HG02973 (cell line): ENCODE results near the gene KATNB1.
"Not testable (repeated sequence)": the region's sequence is repeated elsewhere in the genome, so short reads cannot be mapped to it uniquely, and the experiment has no call there.

ENCODE experiments used
- ATAC-seq: cut with Tn5 transposase; IDR thresholded peaks from one replicate; pipeline ENCODE4 v1.9.1; 2021; ENCODE audit warnings: moderate library complexity; ENCODE audit not compliant: unreplicated experiment

The KATNB1 gene

GRCh38 chr16:57742543-57742942 is 7.0 kb downstream of the KATNB1 start:
- ATAC-seq: no peak

- ATAC-seq: no peak
These were observed 7.9 kb downstream of the KATNB1 start for GRCh38 chr16:57743458-57743857.

- no peak for ATAC-seq
These were observed 8.5 kb downstream of the KATNB1 start for GRCh38 chr16:57743886-57744641.

DNA sequence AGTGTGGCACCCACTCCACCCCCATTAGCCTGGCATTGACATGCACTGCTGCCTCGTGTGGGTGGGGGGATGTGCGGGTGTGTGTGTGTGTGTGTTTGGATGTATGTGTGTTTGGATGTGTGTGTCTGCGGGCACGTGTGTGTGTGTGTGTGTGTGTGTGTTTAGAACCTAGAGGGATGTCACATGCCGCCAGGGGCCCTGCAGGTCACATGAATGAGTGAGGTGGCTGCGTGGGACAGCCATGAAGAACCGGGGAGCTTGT is 9.0 kb downstream of the KATNB1 start:
- no peak for ATAC-seq

DNA sequence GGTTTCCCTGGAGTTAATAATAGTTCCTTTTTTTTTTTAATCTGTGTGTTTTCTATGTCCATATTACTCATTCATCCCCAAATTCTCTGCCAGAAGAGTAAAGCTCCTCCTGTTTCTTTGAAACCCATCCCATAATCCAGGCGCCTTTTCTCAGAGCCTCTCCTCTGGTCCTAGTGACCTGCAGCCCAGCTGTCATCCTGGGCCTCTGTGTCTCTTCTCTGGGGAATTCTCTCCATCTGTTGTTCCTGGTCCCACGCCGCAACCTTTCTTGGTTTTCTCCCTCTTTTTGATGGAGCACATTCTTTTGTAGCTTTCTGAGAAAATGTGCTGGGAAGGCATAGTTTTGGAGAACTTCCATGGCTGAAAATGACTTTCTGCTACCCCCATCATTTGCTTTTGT is 10.2 kb downstream of the KATNB1 start:
- ATAC-seq: no peak

- ATAC-seq: not testable (repeated sequence)
These were observed 10.7 kb downstream of the KATNB1 start for GRCh38 chr16:57746316-57746715.

GRCh38 chr16:57747091-57747490 is 11.5 kb downstream of the KATNB1 start:
- no peak for ATAC-seq

DNA sequence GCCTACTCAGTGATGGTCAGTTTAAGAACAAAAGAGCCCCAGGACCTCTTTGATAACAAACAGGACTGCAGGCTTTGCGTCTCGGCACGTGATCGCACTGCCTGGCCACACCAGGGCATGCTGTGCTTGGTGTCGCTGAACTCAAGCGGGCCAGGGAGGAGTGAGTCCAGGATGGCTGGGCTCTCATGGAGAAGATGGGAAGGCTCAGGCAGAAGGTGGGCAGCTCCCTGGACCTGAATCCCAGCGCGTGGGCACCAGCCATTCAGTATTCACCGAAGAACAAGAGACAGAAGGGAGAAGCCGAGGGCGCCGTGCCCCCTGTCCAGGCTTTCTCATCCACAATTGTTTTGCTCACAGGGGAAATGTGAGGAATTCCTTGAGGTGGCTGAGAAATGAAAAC is 11.9 kb downstream of the KATNB1 start:
- no peak for ATAC-seq

- ATAC-seq: no peak
These were observed 12.4 kb downstream of the KATNB1 start for GRCh38 chr16:57747996-57748395.

- no peak for ATAC-seq
These were observed 13.0 kb downstream of the KATNB1 start for GRCh38 chr16:57748596-57748995.

DNA sequence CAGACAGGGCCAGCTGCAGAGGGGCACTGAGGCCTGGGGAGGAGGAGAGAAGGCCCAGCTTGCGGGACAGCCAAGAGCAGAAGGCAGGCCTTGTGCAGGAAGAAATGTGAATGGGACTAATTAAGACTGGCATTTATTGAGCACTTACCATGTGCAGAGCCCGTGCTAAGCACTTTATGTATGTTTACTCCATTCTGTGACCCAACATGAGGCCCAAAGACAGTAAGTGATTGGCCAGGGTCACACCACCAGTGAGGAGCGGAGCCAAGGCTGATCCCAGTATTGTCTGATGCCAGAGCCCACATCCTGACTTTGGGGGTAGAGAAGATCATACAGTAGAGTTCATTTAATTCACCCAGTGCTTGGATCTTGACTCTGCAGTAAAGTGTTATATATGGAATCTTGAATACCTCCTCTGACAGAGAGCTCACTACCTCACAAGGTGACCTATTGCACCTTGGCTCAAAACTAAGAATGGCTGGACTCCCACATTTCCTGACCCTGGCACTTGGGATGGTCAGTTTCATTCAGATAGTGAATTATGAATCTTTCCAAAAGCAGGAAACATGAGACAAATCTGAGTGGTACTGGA is 13.6 kb downstream of the KATNB1 start:
- ATAC-seq: no peak

GRCh38 chr16:57749856-57750452 is 14.4 kb downstream of the KATNB1 start:
- no peak for ATAC-seq

GRCh38 chr16:57750796-57751538 is 15.4 kb downstream of the KATNB1 start:
- ATAC-seq: no peak

DNA sequence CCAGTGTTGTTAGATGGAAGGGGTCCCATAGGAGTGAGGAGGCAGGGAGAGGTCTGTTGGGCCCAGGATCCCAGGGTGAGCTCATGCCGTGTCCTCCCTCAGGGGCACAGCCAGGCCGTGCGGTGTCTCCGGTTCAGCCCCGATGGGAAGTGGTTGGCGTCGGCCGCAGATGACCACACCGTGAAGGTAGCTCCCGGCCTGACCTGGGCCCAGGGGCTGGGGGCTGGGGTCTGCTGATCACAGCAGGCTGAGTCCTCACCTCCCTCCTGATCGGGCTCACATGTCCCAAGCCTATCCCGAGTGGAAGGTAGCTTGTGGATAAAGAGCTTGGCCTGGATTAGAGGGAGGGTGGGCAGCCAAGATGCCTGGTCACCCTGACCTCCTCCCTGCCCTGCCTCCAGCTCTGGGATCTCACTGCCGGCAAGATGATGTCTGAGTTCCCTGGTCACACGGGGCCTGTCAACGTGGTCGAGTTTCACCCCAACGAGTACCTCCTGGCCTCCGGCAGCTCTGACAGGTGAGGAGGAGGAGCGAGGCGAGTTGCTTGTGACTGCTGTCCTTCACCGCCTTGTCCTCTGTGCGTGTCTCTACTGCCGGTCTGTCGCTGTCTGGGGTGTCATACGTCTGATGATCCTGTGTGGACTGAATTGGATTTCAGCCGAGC is 16.1 kb downstream of the KATNB1 start:
- no peak for ATAC-seq

GRCh38 chr16:57752203-57752580 is 16.6 kb downstream of the KATNB1 start:
- ATAC-seq: no peak

DNA sequence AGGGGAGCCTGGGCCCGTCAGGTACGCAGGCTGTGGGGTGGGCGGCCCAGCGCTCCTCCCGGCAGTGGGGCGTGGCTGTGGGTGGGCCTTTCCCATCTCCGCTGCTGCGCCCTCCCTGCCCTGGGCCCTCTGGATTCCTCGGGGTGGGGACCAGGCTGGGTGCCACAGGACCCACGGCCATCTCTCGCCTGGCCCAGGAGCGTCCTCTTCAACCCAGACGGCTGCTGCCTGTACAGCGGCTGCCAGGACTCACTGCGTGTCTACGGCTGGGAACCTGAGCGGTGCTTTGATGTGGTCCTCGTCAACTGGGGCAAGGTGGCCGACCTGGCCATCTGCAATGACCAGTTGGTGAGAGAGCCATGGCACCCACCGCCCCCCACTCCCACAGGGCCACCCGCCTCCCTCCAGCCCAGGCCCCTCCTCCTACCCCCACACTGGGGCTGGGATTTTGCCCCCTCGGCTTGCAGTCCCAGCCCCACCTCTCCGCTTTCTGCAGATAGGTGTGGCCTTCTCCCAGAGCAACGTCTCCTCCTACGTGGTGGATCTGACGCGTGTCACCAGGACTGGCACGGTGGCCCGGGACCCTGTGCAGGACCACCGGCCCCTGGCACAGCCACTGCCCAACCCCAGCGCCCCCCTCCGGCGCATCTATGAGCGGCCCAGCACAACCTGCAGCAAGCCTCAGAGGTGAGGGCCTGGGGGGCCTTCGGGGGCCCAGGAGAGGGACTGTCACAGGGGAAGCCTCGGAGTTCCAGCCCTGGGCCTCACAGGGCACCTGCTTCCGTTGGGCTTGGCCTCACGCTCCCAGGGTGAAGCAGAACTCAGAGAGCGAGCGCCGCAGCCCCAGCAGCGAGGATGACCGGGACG is 17.2 kb downstream of the KATNB1 start:
- ATAC-seq: no peak

GRCh38 chr16:57753448-57754353 is 18.1 kb downstream of the KATNB1 start:
- no peak for ATAC-seq

DNA sequence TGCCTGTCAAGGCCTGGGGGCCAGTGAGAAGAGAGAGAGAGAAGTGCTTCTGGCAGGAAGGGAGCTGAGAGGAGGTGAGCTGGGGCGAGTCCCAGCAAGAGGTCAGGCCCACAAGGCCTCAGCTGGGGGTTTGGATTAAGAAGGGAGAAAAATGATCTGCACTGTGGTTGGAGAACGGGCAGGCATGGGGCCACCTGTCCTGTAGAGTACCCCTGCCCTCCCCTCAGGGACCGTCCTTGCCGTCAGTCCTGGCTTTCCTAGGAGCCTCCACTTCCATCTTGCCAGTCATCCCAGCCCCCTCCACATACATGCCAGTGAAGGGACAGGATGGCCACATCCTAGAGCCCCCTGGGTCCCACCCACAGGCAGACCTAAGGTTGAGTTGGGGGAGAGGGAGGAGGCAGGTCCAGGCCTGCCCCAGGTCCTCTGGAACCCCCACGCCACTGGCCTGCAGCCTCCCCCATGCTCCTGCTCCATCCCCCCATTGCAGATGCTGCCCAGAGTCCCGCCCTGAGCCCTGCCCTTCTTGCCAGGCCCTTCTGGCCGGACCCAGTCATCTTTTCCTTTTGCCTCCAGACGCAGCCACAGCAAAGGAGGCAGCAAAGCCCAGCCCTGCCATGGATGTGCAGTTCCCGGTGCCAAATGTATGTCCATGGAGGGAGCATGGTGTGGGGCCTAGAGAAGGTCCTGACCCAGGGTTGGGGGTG is 18.9 kb downstream of the KATNB1 start:
- no peak for ATAC-seq
